ENCODE results near the gene SLC44A1.

The SLC44A1 gene

DNA sequence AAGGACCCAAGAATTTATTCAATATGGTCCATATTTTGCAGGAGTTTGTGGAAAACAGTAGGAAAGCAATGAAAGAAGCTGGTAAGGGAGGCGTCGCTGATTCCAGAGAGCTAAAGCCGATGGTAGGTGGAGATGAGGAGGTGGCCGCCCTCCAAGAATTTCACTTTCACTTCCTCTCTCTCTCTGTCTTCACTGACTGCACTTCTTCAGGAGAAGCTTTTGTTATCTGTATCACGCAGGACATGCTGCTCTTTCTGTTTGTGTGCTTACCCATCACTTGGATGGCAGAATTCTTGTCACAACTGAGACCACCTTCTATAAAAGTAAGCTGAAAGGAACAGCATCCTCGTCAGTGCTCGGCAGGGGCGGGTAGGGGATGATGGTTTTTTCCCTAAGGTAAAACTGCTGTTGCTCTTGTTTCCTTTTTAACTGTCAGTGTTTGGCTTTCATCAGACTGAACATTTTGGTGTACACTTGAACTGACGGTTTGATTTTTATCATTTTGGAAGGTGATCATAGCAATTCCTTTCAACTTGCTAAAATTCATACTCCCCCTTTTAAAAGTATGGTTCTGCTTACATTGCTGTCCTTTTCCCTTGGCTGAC is 141.0 kb downstream of the SLC44A1 start:
- DNase-seq (ENCODE audit: low read depth in 1 of 2, low spot score in 1 of 2): peak in 1 of 2 donors; percentile 13

DNA sequence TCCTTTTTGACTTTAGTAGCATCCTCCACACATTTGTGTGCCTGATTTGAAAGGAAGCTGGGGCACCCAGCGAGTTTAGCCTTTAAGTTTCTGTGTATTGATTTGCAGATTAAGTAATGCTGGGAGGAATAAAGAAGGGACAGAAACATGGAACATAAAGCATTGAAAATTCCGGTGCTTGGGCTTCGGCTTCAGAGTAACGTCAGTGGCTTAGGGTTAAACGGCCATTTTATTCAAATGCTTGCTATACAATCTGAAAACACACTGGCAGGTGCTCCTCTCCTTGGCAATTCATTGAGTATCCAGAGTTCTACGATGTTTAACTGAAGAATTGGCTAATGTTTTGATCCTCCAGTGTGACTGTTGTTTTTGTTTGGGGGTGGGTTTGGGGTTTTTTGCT is 145.3 kb downstream of the SLC44A1 start:
- no peak for DNase-seq (ENCODE audit: low read depth in 1 of 2, low spot score in 1 of 2)

GRCh38 chr9:105390871-105391270 is 146.4 kb downstream of the SLC44A1 start:
- no peak for DNase-seq (ENCODE audit: low read depth in 1 of 2, low spot score in 1 of 2)

DNA sequence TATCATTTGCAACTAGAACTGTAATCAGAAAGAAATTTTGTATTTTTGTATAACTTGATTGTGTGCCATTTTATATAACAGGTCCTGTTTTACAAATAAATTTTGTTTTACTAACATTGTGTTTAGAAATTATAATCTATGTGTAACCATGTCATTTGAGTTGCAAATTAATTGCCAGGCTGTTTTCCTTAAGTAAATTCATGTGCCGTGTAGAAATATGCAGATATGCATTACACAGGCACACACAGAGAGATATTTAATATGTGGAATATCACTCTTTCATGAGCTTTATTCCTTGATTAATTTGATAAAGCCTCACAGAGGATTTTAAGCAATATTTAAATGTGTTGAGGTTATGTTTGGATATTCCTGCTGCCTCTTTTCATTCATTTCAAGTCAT is 146.8 kb downstream of the SLC44A1 start:
- no peak for DNase-seq (ENCODE audit: low read depth in 1 of 2, low spot score in 1 of 2)

DNA sequence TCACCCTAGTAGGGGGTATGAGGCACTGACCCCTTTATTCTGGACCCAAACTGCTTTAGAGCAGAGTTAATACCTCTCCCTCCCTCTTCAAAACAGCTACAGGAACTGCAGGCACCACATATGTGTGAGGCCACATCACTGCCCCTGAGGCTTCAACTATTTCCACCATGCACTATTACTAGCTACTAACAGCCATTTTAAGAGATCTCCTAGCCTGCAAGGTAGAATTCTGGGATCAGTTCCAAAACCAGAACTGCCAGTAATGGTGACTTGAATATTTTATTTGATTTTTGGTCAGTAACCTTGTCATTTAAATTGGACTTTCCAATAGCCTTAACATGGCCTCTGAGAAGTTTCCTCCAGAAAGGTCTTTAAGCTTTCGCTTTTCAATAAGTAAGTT is 148.1 kb downstream of the SLC44A1 start:
- DNase-seq (ENCODE audit: low read depth in 1 of 2, low spot score in 1 of 2): no peak

DNA sequence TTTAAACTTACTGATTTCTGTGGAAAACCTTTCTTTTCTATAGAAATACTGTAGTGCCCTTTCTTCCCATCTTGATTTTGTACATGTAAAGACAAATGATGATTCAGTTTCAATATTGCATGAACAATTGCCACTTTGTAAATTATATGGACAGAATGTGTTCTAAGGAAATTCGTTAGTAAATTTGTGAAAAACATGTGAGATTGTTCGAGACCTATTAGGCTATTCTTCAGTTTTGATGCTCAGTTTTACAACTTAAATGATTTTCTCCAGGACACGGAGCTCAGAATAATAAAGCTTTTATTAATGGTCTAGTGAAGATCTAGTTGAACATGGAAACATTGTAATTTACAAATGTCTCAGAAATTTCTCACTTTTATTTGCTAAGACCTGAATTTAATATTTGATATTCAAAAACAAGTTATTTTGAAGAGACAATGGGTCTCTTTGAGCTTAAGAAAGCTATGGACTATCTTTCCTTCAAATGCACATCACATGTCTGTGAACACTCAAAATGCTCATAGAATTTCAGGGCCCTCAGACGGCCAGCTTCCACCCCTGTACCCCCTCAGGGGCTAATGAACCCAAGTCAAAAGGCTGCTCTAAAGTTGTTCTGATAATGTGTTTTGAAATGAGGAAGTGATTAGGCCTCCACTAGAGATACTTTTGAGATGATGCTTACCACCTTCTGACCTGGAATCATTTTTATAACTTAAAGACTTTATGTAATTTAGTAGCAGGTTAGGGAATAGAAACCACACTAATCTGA is 149.3 kb downstream of the SLC44A1 start:
- no peak for DNase-seq (ENCODE audit: low read depth in 1 of 2, low spot score in 1 of 2)

GRCh38 chr9:105396441-105396840 is 152.0 kb downstream of the SLC44A1 start:
- no peak for DNase-seq (ENCODE audit: low read depth in 1 of 2, low spot score in 1 of 2)

DNA sequence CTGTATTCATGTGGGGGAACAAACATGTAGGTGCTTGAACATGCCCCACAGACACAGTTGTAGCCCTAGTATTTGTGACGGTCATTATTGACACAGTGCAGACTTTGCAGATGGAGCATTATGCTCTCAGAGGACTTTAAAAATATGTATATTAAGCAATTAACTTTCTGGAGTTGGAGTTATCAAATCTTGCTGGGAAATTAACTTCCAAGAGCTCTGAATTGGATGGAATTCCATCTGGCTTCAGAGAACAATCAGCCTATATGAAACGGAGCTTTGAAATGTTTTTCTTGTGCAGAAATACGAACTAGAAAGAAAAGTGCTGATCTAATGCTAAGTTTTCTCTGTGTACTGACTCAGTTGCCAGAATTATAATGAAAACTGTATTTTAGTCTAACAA is 152.4 kb downstream of the SLC44A1 start:
- no peak for DNase-seq (ENCODE audit: low read depth in 1 of 2, low spot score in 1 of 2)

GRCh38 chr9:105399117-105399516 is 154.7 kb downstream of the SLC44A1 start:
- no peak for DNase-seq (ENCODE audit: low read depth in 1 of 2, low spot score in 1 of 2)

DNA sequence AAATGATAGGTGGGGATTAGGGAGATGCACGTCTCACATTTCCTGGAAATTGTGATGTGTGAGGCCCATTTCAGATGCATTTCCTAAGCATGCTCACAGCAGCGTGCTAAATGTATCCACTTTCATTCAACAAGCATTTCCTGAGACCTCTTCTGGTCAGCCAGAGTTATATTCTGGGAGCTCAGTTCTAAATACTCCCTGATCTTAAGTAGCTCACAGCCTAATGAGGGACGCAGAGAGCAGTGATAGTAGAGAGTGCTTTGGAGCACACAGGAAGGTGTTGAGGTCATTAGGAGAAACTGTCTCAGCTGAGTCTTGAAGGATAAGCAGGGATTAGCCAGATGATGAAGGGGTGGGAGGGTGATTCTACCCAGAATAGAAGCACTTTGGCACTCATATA is 157.2 kb downstream of the SLC44A1 start:
- no peak for DNase-seq (ENCODE audit: low read depth in 1 of 2, low spot score in 1 of 2)

GRCh38 chr9:105403552-105404248 is 159.2 kb downstream of the SLC44A1 start:
- no peak for DNase-seq (ENCODE audit: low read depth in 1 of 2, low spot score in 1 of 2)

- DNase-seq (ENCODE audit: low read depth in 1 of 2, low spot score in 1 of 2): peak; percentile 10 to 54
These were observed 161.2 kb downstream of the SLC44A1 start for GRCh38 chr9:105405514-105406131.

GRCh38 chr9:105406369-105406768 is 161.9 kb downstream of the SLC44A1 start:
- DNase-seq (ENCODE audit: low read depth in 1 of 2, low spot score in 1 of 2): no peak

DNA sequence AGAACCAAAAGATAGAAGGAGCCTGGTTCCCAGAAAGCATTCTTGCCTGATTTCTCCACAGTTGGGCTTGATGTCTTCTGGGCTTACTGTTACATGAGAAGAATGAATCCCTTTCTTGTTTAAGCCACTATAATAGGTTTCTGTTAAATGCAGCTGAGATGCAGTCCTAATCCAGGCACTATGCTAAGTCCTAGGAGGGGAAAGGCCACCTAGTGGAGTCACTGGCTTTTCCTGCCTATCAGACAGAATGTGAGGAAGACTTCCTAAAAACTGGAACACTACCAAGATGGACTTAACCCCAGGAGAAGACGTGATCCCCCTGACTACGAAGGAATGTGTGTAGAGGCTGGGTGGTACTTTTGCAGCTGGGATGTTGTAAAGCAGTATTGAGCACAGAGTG is 169.1 kb downstream of the SLC44A1 start:
- no peak for DNase-seq (ENCODE audit: low read depth in 1 of 2, low spot score in 1 of 2)

DNA sequence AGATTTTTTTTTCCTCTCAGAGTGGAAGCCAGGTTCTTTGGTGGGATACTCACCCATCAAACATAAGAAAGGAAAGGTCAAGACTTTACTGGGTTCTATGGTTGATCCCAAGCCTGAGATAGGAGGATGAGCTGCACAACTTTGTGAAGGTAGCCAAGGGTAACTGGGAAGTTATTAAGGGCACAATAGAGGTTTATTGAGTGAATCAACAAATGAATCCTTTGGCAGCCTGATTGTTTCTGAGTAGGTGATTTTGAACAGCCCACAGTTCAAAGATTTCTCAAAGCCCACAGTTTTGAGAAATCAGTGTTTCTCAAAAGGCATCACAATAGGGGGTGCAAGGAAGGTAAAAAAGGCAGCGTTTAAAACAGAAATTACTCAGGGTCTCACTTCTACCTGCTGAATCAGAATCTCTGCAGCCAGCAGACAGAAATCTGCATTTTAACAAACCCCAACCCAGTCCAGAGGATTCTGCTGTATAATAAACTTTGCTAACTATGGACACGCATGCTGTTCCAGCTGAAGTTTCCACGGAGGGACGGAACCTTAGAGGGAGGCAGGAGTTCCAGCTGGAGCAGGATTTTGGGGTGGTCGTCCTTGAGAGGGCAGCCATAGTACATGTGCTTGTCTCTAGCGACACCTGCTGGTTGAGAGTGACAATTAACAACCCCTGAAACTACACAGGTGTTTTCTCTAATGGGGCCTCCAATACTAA is 170.7 kb downstream of the SLC44A1 start:
- DNase-seq (ENCODE audit: low read depth in 1 of 2, low spot score in 1 of 2): peak; percentile 6 to 56

- no peak for DNase-seq (ENCODE audit: low read depth in 1 of 2, low spot score in 1 of 2)
These were observed 171.2 kb downstream of the SLC44A1 start for GRCh38 chr9:105415662-105415980.

DNA sequence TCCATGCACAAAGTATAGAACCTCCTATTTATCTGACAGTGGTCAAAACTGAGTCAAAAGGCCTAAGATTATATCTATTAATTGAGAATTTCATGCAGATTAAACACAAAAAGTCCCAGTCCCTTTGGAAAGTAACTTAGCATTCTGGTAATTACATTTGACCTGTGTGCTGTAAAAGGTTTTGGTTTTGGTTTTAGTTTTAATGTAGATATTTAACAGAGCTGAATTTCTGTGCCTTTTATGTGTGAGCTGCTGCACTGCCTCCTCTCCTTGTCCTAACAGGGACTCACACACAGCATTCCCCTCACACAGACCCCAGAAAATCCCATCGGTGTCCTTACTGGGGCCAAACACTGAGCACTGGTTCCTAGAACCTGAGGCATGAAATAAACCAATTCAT is 172.4 kb downstream of the SLC44A1 start:
- DNase-seq (ENCODE audit: low read depth in 1 of 2, low spot score in 1 of 2): no peak

- DNase-seq (ENCODE audit: low read depth in 1 of 2, low spot score in 1 of 2): no peak
These were observed 174.4 kb downstream of the SLC44A1 start for GRCh38 chr9:105418588-105419500.

DNA sequence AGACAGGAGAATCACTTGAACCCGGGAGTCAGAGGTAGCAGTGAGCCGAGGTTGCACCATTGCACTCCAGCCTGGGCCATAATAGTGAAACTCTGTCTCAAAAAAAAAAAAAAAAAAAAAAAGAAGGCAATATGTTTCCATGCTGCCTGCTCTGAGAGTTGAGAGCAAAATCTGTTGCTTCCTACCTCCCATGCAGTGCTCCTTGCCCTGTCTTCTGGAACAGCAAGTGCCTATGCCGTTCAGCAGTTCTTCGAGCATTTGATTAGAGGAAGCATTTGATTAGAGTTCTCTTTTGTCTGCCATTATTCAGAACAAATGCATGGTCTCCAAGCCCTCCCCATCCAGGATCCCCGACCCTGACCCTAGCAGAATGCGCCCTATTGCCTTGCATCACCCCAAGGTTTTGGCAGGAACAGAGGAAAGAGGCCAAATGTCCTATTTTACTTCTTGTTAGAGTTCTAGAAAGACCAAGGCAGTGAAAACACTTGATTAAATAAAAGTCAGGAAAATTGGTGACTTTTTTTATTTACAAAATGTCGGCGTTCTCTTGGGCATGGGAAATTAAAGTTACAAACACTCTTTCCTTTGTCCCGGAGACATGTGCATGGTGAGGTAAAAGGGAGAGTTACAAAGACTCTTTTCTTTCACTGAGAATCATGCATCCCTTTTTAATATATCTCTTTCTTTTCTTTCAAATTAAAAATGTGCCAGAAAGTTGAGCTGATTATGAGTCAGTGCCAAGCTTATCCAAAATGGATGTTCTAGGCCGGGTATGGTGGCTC is 175.6 kb downstream of the SLC44A1 start:
- DNase-seq (ENCODE audit: low read depth in 1 of 2, low spot score in 1 of 2): no peak

DNA sequence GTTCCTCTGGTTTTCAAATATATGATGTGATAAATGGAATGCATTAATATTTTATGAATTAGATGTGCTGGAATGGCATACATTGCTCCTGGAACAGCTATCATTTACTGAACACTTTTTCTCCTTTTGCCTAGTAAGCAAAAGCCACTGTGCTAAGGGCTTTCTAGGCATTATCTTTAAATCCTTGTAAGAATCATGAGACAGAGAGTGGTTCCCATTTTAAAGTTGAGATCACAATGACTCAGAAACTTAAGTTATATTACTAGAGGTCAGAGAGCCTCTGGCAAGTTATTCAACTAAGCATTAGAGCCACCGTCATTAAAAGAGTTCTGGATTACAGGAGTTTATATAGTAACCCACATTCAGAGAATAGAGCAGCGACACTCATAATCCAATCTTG is 176.7 kb downstream of the SLC44A1 start:
- no peak for DNase-seq (ENCODE audit: low read depth in 1 of 2, low spot score in 1 of 2)
